Erythroblast (primary cell): Measurements from ENCODE around the gene PYGB.

ENCODE experiments used
- GATA1 ChIP-seq: IDR thresholded peaks from 2 replicates; pipeline ENCODE4 v1.6.1; 2011; ENCODE audit warnings: low read depth, mild to moderate bottlenecking, control low read depth, low read length, moderate library complexity
- POLR2A ChIP-seq: IDR thresholded peaks from 2 replicates; pipeline ENCODE4 v1.6.1; 2011; ENCODE audit warnings: mild to moderate bottlenecking, low read length

DNA sequence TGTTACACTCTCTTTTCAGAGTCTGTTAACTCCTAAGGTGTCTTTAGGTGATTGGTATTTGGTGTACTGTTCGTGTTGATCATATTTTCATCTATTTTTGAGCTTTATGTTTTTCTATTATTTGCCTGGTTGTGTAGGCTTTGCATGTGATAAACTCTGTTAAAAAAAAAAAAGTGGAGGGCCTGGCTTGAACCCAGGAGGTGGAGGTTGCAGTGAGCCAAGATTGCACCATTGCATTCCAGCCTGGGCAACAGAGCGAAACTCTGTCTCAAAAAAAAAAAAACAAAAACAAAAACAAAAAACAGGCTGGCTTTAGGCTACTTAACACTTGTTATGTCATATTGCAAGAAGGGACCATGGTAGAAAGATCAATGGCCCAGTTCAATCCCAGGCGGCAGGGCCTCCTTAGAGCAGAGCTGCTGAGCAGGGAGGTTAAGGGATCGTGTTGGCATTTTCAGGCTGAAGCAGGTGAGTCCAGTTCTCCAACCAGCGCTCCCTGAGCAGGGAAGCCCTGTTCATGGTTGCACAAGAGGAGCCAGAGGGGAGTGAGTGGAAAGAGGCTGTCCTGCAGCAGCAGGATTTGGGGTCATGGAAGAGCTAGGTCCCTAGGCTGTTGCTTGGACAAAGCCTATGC is 8.5 kb downstream of the PYGB start:
- TF ChIP-seq POLR2A (no peak), GATA1 (no peak)
